ENCODE results near the gene TRAPPC3L.

GRCh38 chr6:116556065-116556464, 10.6 kb upstream of the TRAPPC3L start:
- TF ChIP-seq CTCF (conservative IDR thresholded peaks at IDR 0.05) = no peak
- TF ChIP-seq ZFX (IDR thresholded peaks at IDR 0.05) = no peak
